ENCODE results near the gene LPIN1. TPM values are rescaled to one million over a fixed set of nuclear protein-coding genes. Genes with fewer than 3 reads are reported as not detected.

The LPIN1 gene
- total RNA-seq, 2 donors from 2014 or later: 68.6 to 92.9 TPM

- Mint-ChIP-seq H3K27ac (no peak overlapping the region), H3K9me3 (no peaks in the 10 kb centered on the region), H3K36me3 (no peaks in the 10 kb centered on the region)
- ATAC-seq: peak; percentile 58 to 69
- DNase-seq (ENCODE audit: low spot score in 2 of 2): no peak
These were observed 120.2 kb downstream of the LPIN1 start for GRCh38 chr2:11866358-11867335.

- ATAC-seq (no peak), DNase-seq (ENCODE audit: low spot score in 2 of 2) (no peak)
- H3K27ac Mint-ChIP-seq: no peak overlapping the region
- no peaks in the 10 kb centered on the region for H3K36me3 Mint-ChIP-seq
- H3K9me3 Mint-ChIP-seq: no peaks in the 10 kb centered on the region
These were observed 121.5 kb downstream of the LPIN1 start for GRCh38 chr2:11867926-11868325.

GRCh38 chr2:11869391-11869991 lies 123.1 kb downstream of the LPIN1 start:
- Mint-ChIP-seq H3K9me3 (no peaks in the 10 kb centered on the region), H3K36me3 (no peaks in the 10 kb centered on the region), H3K27ac (no peak overlapping the region)
- ATAC-seq: no peak
- no peak for DNase-seq (ENCODE audit: low spot score in 2 of 2)

GRCh38 chr2:11870064-11870463 lies 123.6 kb downstream of the LPIN1 start:
- no peaks in the 10 kb centered on the region for H3K36me3 Mint-ChIP-seq
- H3K9me3 Mint-ChIP-seq: no peaks in the 10 kb centered on the region
- no peak for DNase-seq (ENCODE audit: low spot score in 2 of 2)
- no peak overlapping the region for H3K27ac Mint-ChIP-seq
- no peak for ATAC-seq

GRCh38 chr2:11870584-11870983 lies 124.2 kb downstream of the LPIN1 start:
- no peaks in the 10 kb centered on the region for H3K36me3 Mint-ChIP-seq
- peaks cover 0 to under 1% of the 10 kb centered on the region in 2 donors for H3K9me3 Mint-ChIP-seq
- DNase-seq (ENCODE audit: low spot score in 2 of 2): no peak
- peak in 1 of 2 donors; percentile 79 for ATAC-seq
- H3K27ac Mint-ChIP-seq: no peak overlapping the region

- Mint-ChIP-seq H3K9me3 (peaks cover 0 to 4% of the 10 kb centered on the region in 2 donors), H3K36me3 (no peaks in the 10 kb centered on the region), H3K27ac (no peak overlapping the region)
- ATAC-seq (no peak), DNase-seq (ENCODE audit: low spot score in 2 of 2) (no peak)
These were observed 125.0 kb downstream of the LPIN1 start for GRCh38 chr2:11871421-11871820.

GRCh38 chr2:11872247-11872947 lies 126.0 kb downstream of the LPIN1 start:
- ATAC-seq: peak in 1 of 2 donors; percentile 18
- no peak overlapping the region for H3K27ac Mint-ChIP-seq
- DNase-seq (ENCODE audit: low spot score in 2 of 2): no peak
- H3K36me3 Mint-ChIP-seq: no peaks in the 10 kb centered on the region
- H3K9me3 Mint-ChIP-seq: peaks cover 0 to 4% of the 10 kb centered on the region in 2 donors

GRCh38 chr2:11872948-11873269 lies 126.5 kb downstream of the LPIN1 start:
- Mint-ChIP-seq H3K9me3 (peaks cover 0 to 4% of the 10 kb centered on the region in 2 donors), H3K36me3 (no peaks in the 10 kb centered on the region), H3K27ac (no peak overlapping the region)
- ATAC-seq (no peak), DNase-seq (ENCODE audit: low spot score in 2 of 2) (no peak)

GRCh38 chr2:11873356-11874154 lies 127.1 kb downstream of the LPIN1 start:
- Mint-ChIP-seq H3K27ac (no peak overlapping the region), H3K9me3 (peaks cover 0 to 4% of the 10 kb centered on the region in 2 donors), H3K36me3 (no peaks in the 10 kb centered on the region)
- DNase-seq (ENCODE audit: low spot score in 2 of 2) (no peak), ATAC-seq (no peak)

- DNase-seq (ENCODE audit: low spot score in 2 of 2) (no peak), ATAC-seq (no peak)
- H3K27ac Mint-ChIP-seq: no peak overlapping the region
- no peaks in the 10 kb centered on the region for H3K36me3 Mint-ChIP-seq
- H3K9me3 Mint-ChIP-seq: peaks cover 0 to 4% of the 10 kb centered on the region in 2 donors
These were observed 128.4 kb downstream of the LPIN1 start for GRCh38 chr2:11874861-11875260.

GRCh38 chr2:11875481-11875880 lies 129.0 kb downstream of the LPIN1 start:
- ATAC-seq: no peak
- Mint-ChIP-seq H3K27ac (no peak overlapping the region), H3K9me3 (peaks cover 0 to 4% of the 10 kb centered on the region in 2 donors), H3K36me3 (no peaks in the 10 kb centered on the region)
- DNase-seq (ENCODE audit: low spot score in 2 of 2): no peak

GRCh38 chr2:11876436-11876835 lies 130.0 kb downstream of the LPIN1 start:
- no peaks in the 10 kb centered on the region for H3K36me3 Mint-ChIP-seq
- no peak for DNase-seq (ENCODE audit: low spot score in 2 of 2)
- H3K9me3 Mint-ChIP-seq: peaks cover 0 to 4% of the 10 kb centered on the region in 2 donors
- no peak overlapping the region for H3K27ac Mint-ChIP-seq
- ATAC-seq: no peak

- Mint-ChIP-seq H3K9me3 (peaks cover 0 to 4% of the 10 kb centered on the region in 2 donors), H3K36me3 (peaks cover 0 to 2% of the 10 kb centered on the region in 2 donors), H3K27ac (no peak overlapping the region)
- DNase-seq (ENCODE audit: low spot score in 2 of 2) (no peak), ATAC-seq (no peak)
These were observed 130.5 kb downstream of the LPIN1 start for GRCh38 chr2:11876889-11877288.

Data from activated naive CD4-positive, alpha-beta T cell treated with anti-CD3 and anti-CD28 coated beads, Interleukin-2, amount 50 U/mL, for 72 hours (primary cell).